Common myeloid progenitor, CD34-positive (primary cell): ENCODE results near the gene EGFR.

ENCODE experiments used
- CTCF ChIA-PET: fragments of 350-600 bp; sonication (Branson Sonifier 250); formaldehyde crosslinking; loops from one replicate; lab custom pipeline; 2021; ENCODE audit warnings: antibody characterized with exemption; lab: Charles Lee
- POLR2A ChIA-PET: fragments of 350-600 bp; sonication (Branson Sonifier 250); formaldehyde crosslinking; loops from one replicate; lab custom pipeline; 2021; ENCODE audit warnings: antibody characterized with exemption; lab: Charles Lee
- DNase-seq, 3 donors: peaks; one replicate each; pipeline versions ENCODE4 v3.0.0 to v3.0.0-alpha.2; 2013
- H3K27ac ChIP-seq, 2 experiments: 1 replicate in 1 of 2; 2 replicates in 1 of 2; pipeline ENCODE4 v1.7.0; 2013; ENCODE audit warnings: inconsistent platforms in 2 of 2, low read length in 2 of 2, mild to moderate bottlenecking in 2 of 2, low read depth in 1 of 2, moderate library complexity in 1 of 2; ENCODE audit not compliant: severe bottlenecking in 2 of 2, insufficient read depth in 1 of 2, poor library complexity in 1 of 2
- H3K27me3 ChIP-seq, 5 experiments: replicated peaks in 2 of 5; 1 replicate in 3 of 5; 2 replicates in 2 of 5; pipeline versions ENCODE4 v1.6.1 to v1.7.0; 2013; ENCODE audit warnings: low read length in 4 of 5, mild to moderate bottlenecking in 2 of 5, moderate library complexity in 2 of 5, inconsistent platforms in 1 of 5; ENCODE audit not compliant: insufficient read depth in 5 of 5, control insufficient read depth in 4 of 5
- H3K36me3 ChIP-seq, 4 experiments: 1 replicate in 2 of 4; 2 replicates in 2 of 4; pipeline versions ENCODE4 v1.6.1 to v1.7.0; 2013; ENCODE audit warnings: low read length in 3 of 4, control low read depth in 1 of 4, mild to moderate bottlenecking in 1 of 4; ENCODE audit not compliant: control insufficient read depth in 4 of 4, insufficient read depth in 4 of 4
- H3K4me1 ChIP-seq, 4 experiments: 1 replicate in 3 of 4; 2 replicates in 1 of 4; pipeline versions ENCODE4 v1.6.1 to v1.7.1; 2013; ENCODE audit warnings: low read length in 3 of 4, mild to moderate bottlenecking in 3 of 4, control low read depth in 1 of 4, inconsistent platforms in 1 of 4, moderate library complexity in 1 of 4; ENCODE audit not compliant: control insufficient read depth in 4 of 4, insufficient read depth in 4 of 4; ENCODE audit errors: control extremely low read depth in 1 of 4
- H3K4me3 ChIP-seq, 7 experiments: 1 replicate in 4 of 7; 2 replicates in 3 of 7; pipeline versions ENCODE4 v1.5.1 to v1.7.0; 2013; ENCODE audit warnings: mild to moderate bottlenecking in 7 of 7, low read length in 6 of 7, moderate library complexity in 6 of 7, inconsistent platforms in 2 of 7, low read depth in 2 of 7, control low read depth in 1 of 7; ENCODE audit not compliant: insufficient read depth in 4 of 7, control insufficient read depth in 1 of 7; ENCODE audit errors: extremely low read depth in 1 of 7
- H3K9me3 ChIP-seq, 5 experiments: 1 replicate in 4 of 5; 2 replicates in 1 of 5; pipeline versions ENCODE4 v1.6.1 to v1.7.1; 2013; ENCODE audit warnings: low read length in 4 of 5, mild to moderate bottlenecking in 2 of 5, inconsistent platforms in 1 of 5, low read depth in 1 of 5, moderate library complexity in 1 of 5; ENCODE audit not compliant: control insufficient read depth in 4 of 5, insufficient read depth in 2 of 5; ENCODE audit errors: control extremely low read depth in 1 of 5
- WGBS: methylation state at CpG from one replicate; pipeline ENCODE4 v1.1.5; 2013; ENCODE audit not compliant: insufficient coverage; 5-methylcytosine and 5-hydroxymethylcytosine counted together

The EGFR gene

GRCh38 chr7:55223023-55223422 lies 204.2 kb downstream of the EGFR start:
- Histone ChIP-seq H3K9me3 (no peaks in the 10 kb centered on the region), H3K36me3 (no peaks in the 10 kb centered on the region), H3K4me1 (no peaks in the 10 kb centered on the region), H3K27ac (no peak overlapping the region), H3K27me3 (peaks cover 0 to 2% (median 0%) of the 10 kb centered on the region in 5 experiments), H3K4me3 (no peak overlapping the region)
- CTCF ChIA-PET = no interaction called here
- POLR2A ChIA-PET = no interaction called here
- no peak for DNase-seq
- WGBS = 76% methylated on average over 9 of the region's 9 CpGs

DNA sequence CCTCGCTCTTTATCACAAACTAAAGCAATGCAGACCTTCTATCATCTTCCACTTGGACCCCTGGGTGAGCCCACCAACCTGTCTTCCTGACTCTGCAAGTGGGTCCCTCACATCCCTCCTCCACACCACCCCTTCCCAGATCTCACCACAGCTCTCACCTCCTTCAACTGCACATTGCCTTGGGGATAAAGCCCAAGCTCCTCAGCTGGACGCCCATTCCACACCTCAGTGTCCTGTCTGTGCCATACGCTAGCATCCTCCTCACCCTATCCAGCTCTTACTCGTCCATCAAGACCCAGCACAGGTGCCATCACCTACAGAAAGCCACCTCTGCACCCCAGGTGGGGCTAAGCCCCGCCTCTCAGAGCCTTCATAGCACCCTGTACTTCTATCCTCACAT lies 205.3 kb downstream of the EGFR start:
- no peaks in the 10 kb centered on the region for H3K9me3 ChIP-seq
- WGBS = 90% methylated on average over 5 of the region's 5 CpGs
- DNase-seq = no peak
- H3K27me3 ChIP-seq = peaks cover 0 to 2% (median 0%) of the 10 kb centered on the region in 5 experiments
- no peaks in the 10 kb centered on the region for H3K4me1 ChIP-seq
- no peaks in the 10 kb centered on the region for H3K36me3 ChIP-seq
- POLR2A ChIA-PET = no interaction called here
- H3K27ac ChIP-seq = no peak overlapping the region
- no peak overlapping the region for H3K4me3 ChIP-seq
- CTCF ChIA-PET = interaction anchor here (1.6 kb wide), 1 partner anchor 31 kb away, joined by 5 read pairs; no protein-coding TSS in a partner anchor

GRCh38 chr7:55224810-55225209 lies 206.0 kb downstream of the EGFR start:
- WGBS = 87% methylated on average over 2 of the region's 2 CpGs
- DNase-seq = no peak
- ChIA-PET CTCF (interaction anchor here (1.6 kb wide), 1 partner anchor 31 kb away, joined by 5 read pairs; no protein-coding TSS in a partner anchor), POLR2A (no interaction called here)
- H3K27ac ChIP-seq = no peak overlapping the region
- H3K4me3 ChIP-seq = no peak overlapping the region
- no peaks in the 10 kb centered on the region for H3K4me1 ChIP-seq
- peaks cover 0 to 2% (median 0%) of the 10 kb centered on the region in 5 experiments for H3K27me3 ChIP-seq
- H3K36me3 ChIP-seq = no peaks in the 10 kb centered on the region
- peaks cover 0 to 3% (median 0%) of the 10 kb centered on the region in 5 experiments for H3K9me3 ChIP-seq

DNA sequence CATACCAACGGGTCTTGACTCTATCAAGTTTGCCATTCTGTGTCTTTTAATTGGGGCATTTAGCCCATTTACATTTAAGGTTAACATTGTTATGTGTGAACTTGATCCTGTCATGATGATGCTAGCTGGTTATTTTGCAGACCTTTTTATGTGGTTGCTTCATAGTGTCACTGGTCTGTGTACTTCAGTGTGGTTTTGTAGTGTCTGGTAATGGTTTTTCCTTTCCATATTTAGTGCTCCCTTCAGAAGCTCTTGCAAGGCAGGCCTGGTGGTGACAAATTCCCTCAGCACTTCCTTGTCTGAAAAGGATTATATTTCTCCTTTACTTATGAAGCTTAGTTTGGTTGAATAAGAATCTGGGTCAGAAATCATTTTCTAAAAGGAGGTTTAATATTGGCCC lies 211.2 kb downstream of the EGFR start:
- H3K27me3 ChIP-seq = peaks cover 0 to 3% (median 0%) of the 10 kb centered on the region in 5 experiments
- no peak overlapping the region for H3K27ac ChIP-seq
- peaks cover 0 to 3% (median 0%) of the 10 kb centered on the region in 5 experiments for H3K9me3 ChIP-seq
- H3K36me3 ChIP-seq = no peaks in the 10 kb centered on the region
- no peaks in the 10 kb centered on the region for H3K4me1 ChIP-seq
- WGBS = no CpG with 5 or more reads among the region's 1 CpG
- no peak for DNase-seq
- CTCF ChIA-PET = no interaction called here
- H3K4me3 ChIP-seq = no peak overlapping the region
- POLR2A ChIA-PET = no interaction called here

GRCh38 chr7:55231736-55232280 lies 213.0 kb downstream of the EGFR start:
- peaks cover 0 to 5% (median 0%) of the 10 kb centered on the region in 5 experiments for H3K27me3 ChIP-seq
- no peaks in the 10 kb centered on the region for H3K36me3 ChIP-seq
- H3K27ac ChIP-seq = no peak overlapping the region
- POLR2A ChIA-PET = no interaction called here
- H3K4me1 ChIP-seq = no peaks in the 10 kb centered on the region
- H3K4me3 ChIP-seq = no peak overlapping the region
- CTCF ChIA-PET = no interaction called here
- 97% methylated on average over 7 of the region's 7 CpGs for WGBS
- DNase-seq = no peak
- peaks cover 0 to 3% (median 0%) of the 10 kb centered on the region in 5 experiments for H3K9me3 ChIP-seq

DNA sequence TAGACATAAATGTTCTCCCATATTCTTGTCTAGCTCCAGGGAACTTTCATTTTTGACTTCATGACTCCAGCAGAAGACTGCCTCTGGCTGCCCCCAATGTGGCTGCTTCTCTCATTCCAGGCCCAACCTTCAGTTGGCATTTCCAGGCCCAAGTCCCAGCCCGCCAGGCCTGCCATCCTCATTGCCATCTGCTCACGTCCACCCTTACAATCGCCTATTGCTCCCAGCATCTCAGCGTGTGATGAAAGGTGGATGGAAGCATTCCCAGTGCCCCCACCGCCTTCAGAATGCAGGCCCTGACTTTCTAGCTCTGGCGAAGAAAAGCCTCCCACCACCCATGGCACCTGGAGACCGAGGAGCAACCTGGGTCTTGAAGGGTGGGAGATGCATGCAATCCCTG lies 214.2 kb downstream of the EGFR start:
- no peak overlapping the region for H3K27ac ChIP-seq
- peaks cover 0 to 6% (median 2%) of the 10 kb centered on the region in 5 experiments for H3K27me3 ChIP-seq
- no peak overlapping the region for H3K4me3 ChIP-seq
- DNase-seq = no peak
- H3K36me3 ChIP-seq = no peaks in the 10 kb centered on the region
- 100% methylated on average over 4 of the region's 7 CpGs for WGBS
- no peaks in the 10 kb centered on the region for H3K4me1 ChIP-seq
- H3K9me3 ChIP-seq = peaks cover 0 to 3% (median 0%) of the 10 kb centered on the region in 5 experiments
- ChIA-PET POLR2A (no interaction called here), CTCF (no interaction called here)

DNA sequence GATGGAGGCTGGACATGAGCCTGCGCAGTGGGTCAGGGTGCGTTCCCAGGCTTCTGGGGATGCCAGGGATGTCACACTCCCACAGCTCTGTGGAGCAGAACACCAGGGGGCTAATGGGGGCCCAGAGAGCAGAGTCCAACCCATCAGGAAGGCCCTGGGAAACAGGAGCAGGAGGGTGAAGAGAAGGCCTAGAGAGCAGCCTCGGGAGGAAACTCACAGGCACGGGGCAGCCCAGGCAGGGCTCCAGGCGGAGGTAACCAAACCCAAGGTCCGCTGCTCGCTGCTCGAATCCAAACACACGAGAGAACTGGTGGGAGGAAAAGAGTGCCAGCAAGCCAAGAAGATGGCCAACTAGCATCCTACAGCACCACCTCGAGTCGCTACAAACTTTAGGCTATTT lies 215.6 kb downstream of the EGFR start:
- Histone ChIP-seq H3K9me3 (peaks cover 0 to 3% (median 0%) of the 10 kb centered on the region in 5 experiments), H3K4me3 (no peak overlapping the region), H3K27ac (no peak overlapping the region), H3K36me3 (no peaks in the 10 kb centered on the region), H3K4me1 (no peaks in the 10 kb centered on the region), H3K27me3 (peaks cover 0 to 12% (median 2%) of the 10 kb centered on the region in 5 experiments)
- POLR2A ChIA-PET = no interaction called here
- 96% methylated on average over 11 of the region's 11 CpGs for WGBS
- CTCF ChIA-PET = no interaction called here
- no peak for DNase-seq
